ENCODE results near the gene PTS. TPM values are rescaled to one million over a fixed set of nuclear protein-coding genes. Genes with fewer than 3 reads are reported as not detected.

Gene PTS
- total RNA-seq, 1 donor from 2014 or later, result 49.6 TPM

- no peak for DNase-seq (ENCODE audit: low spot score, unreplicated experiment)
- Mint-ChIP-seq H3K27ac (no peak within 1 kb of the TSS), H3K4me1 (ENCODE audit: low read depth) (peaks cover 4% of the 10 kb centered on the region), H3K27me3 (no peaks in the 10 kb centered on the region), H3K9me3 (ENCODE audit: low read depth) (no peaks in the 10 kb centered on the region), H3K4me3 (ENCODE audit: low read depth) (no peak within 1 kb of the TSS), H3K36me3 (ENCODE audit: insufficient read depth) (no peaks in the 10 kb centered on the region)
- no peak for TF ChIP-seq CTCF (IDR thresholded peaks at IDR 0.05; ENCODE audit: unreplicated experiment)
Observed at GRCh38 chr11:112260490-112260889, 34.3 kb downstream of the PTS start, which contains the start of gene PLET1. Gene PLET1 (minus strand): TSS chr11:112260860. CDS start chr11:112260589, 271 bp downstream.

GRCh38 chr11:112265659-112266409, 39.6 kb downstream of the PTS start:
- no peak for TF ChIP-seq CTCF (IDR thresholded peaks at IDR 0.05; ENCODE audit: unreplicated experiment)
- H3K36me3 Mint-ChIP-seq (ENCODE audit: insufficient read depth), result no peaks in the 10 kb centered on the region
- no peak overlapping the region for H3K27ac Mint-ChIP-seq
- no peak overlapping the region for H3K4me3 Mint-ChIP-seq (ENCODE audit: low read depth)
- no peak for DNase-seq (ENCODE audit: low spot score, unreplicated experiment)
- H3K4me1 Mint-ChIP-seq (ENCODE audit: low read depth), result peaks cover 7% of the 10 kb centered on the region
- H3K9me3 Mint-ChIP-seq (ENCODE audit: low read depth), result no peaks in the 10 kb centered on the region
- H3K27me3 Mint-ChIP-seq, result peaks cover 2% of the 10 kb centered on the region

- no peak overlapping the region for H3K27ac Mint-ChIP-seq
- no peaks in the 10 kb centered on the region for H3K36me3 Mint-ChIP-seq (ENCODE audit: insufficient read depth)
- DNase-seq (ENCODE audit: low spot score, unreplicated experiment), result no peak
- no peak for TF ChIP-seq CTCF (IDR thresholded peaks at IDR 0.05; ENCODE audit: unreplicated experiment)
- no peaks in the 10 kb centered on the region for H3K9me3 Mint-ChIP-seq (ENCODE audit: low read depth)
- H3K27me3 Mint-ChIP-seq, result peaks cover 2% of the 10 kb centered on the region
- H3K4me1 Mint-ChIP-seq (ENCODE audit: low read depth), result peaks cover 7% of the 10 kb centered on the region
- no peak overlapping the region for H3K4me3 Mint-ChIP-seq (ENCODE audit: low read depth)
Observed at GRCh38 chr11:112266410-112266778, 40.2 kb downstream of the PTS start.

GRCh38 chr11:112267188-112267591, 41.0 kb downstream of the PTS start:
- H3K36me3 Mint-ChIP-seq (ENCODE audit: insufficient read depth), result no peaks in the 10 kb centered on the region
- no peak for DNase-seq (ENCODE audit: low spot score, unreplicated experiment)
- TF ChIP-seq CTCF (IDR thresholded peaks at IDR 0.05; ENCODE audit: unreplicated experiment), result no peak
- H3K4me1 Mint-ChIP-seq (ENCODE audit: low read depth), result peaks cover 7% of the 10 kb centered on the region
- no peak overlapping the region for H3K4me3 Mint-ChIP-seq (ENCODE audit: low read depth)
- no peak overlapping the region for H3K27ac Mint-ChIP-seq
- peaks cover 2% of the 10 kb centered on the region for H3K27me3 Mint-ChIP-seq
- H3K9me3 Mint-ChIP-seq (ENCODE audit: low read depth), result no peaks in the 10 kb centered on the region

- H3K27me3 Mint-ChIP-seq, result peaks cover 2% of the 10 kb centered on the region
- H3K36me3 Mint-ChIP-seq (ENCODE audit: insufficient read depth), result no peaks in the 10 kb centered on the region
- H3K9me3 Mint-ChIP-seq (ENCODE audit: low read depth), result no peaks in the 10 kb centered on the region
- no peak overlapping the region for H3K27ac Mint-ChIP-seq
- no peak for DNase-seq (ENCODE audit: low spot score, unreplicated experiment)
- no peak overlapping the region for H3K4me3 Mint-ChIP-seq (ENCODE audit: low read depth)
- no peak for TF ChIP-seq CTCF (IDR thresholded peaks at IDR 0.05; ENCODE audit: unreplicated experiment)
- H3K4me1 Mint-ChIP-seq (ENCODE audit: low read depth), result peaks cover 7% of the 10 kb centered on the region
Observed at GRCh38 chr11:112268406-112268805, 42.2 kb downstream of the PTS start.

All from progenitor cell of endocrine pancreas (in vitro differentiated cells).